T-helper 9 cell (primary cell): ENCODE data around the gene XRCC3.
"Not testable (repeated sequence)": the region's sequence is repeated elsewhere in the genome, so short reads cannot be mapped to it uniquely, and the experiment has no call there.

Source experiments
- DNase-seq: peaks from one replicate; pipeline ENCODE4 v3.0.0-alpha.2; 2020

The XRCC3 gene

DNA sequence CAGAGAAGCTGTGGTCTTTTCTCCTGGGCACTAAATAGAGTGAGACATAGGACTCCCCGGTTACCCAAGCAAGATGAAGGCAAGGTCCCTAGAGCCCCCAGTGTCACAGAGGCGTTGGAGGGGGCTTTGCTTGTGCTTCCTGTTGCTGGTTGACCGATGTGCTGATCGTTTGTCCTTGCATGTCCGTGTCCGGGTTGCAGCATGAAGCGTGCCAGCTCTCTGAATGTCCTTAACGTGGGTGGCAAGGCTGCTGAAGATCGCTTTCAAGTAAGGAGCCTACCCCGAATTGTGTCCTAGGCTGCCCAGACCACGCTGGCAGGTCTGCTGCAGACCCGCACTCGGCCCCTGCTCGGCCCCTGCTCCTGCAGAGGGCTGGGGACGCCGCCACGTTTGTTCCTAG is 23.1 kb downstream of the XRCC3 start:
- no peak for DNase-seq

DNA sequence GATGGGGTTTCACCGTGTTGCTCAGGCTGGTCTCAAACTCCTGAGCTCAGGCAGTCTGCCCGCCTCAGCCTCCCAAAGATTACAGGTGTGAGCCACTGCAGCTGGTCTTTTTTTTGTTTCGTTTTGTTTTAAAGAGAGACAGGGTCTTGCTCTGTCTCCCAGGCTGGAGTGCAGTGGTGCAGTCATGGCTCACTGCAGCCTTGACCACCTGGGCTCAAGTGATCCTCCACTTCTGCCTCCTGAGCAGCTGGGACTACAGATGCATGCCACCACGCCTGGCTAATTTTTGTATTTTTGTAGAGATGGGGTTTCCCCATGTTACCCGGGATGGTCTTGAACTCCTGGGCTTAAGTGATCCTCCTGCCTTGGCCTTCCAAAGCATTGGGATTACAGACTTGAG is 23.6 kb downstream of the XRCC3 start:
- DNase-seq: not testable (repeated sequence)

DNA sequence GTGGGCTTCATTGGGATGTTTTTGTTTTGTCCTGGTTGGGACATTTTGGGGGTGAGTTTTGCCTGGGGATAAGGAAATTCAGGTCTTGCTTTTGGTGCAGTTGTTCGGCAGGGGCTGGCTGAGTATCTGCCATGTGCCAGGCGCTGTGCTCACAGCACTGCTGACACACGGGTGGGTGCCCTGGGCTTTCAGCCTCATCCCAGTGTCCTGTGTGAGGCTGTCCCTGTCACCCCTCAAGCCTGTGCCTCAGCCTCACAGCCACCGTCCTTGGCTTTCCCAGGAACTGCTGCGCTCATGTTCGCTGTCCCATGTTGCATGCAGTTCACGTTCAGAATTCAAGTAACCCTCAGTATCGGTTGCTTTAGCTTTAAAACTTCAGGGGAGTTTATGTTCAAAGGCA is 24.9 kb downstream of the XRCC3 start:
- DNase-seq: no peak

DNA sequence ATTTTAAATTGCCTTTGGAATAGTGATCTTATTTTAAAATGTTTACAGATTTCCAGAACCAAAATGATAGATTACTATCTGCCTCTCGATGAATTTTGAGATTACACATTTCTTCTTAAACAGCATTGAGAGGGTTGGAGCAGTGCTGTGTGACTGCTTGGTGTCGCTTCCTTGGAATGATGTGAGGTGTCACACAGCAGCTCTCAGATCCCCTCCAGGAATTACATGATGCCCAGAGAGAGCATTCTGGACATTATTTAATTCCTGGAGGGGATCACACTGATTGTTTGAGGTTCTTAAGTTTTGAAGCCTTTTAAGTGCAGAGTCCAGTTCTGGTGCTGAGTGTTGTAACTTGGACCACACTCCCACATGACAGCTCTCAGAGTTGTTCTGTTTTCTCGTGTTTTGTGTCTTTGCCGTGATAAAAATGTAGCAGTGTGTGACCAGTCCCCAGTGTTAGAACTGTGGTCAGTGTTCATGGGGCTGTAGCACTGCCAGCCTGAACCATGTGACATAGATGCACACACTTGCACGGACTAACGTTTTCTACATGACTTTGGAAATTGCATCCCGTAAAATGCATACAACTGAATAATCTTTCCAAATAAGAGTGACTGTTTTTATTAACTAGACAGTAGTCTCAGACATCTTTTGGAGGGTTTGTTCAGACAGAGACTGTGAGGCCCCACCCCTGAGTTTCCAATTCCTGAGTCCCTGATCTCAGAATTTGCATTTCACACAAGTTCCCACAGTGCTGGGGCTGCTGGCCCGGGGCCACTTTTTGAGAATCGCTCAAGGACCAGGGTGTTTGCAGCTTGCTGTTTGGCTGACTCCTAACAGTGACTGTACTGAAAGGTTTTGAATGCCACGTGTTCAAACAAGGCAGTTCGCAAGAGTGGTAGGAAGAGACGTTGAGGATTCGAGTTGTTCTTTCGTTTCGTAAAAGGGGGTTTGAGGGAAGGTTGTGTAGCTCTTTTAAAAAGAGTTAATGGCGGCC is 26.0 kb downstream of the XRCC3 start:
- DNase-seq: no peak

- no peak for DNase-seq
Observed at GRCh38 chr14:103688441-103688840, 26.8 kb downstream of the XRCC3 start.

- DNase-seq: no peak
Observed at GRCh38 chr14:103687712-103688111, 27.5 kb downstream of the XRCC3 start.

DNA sequence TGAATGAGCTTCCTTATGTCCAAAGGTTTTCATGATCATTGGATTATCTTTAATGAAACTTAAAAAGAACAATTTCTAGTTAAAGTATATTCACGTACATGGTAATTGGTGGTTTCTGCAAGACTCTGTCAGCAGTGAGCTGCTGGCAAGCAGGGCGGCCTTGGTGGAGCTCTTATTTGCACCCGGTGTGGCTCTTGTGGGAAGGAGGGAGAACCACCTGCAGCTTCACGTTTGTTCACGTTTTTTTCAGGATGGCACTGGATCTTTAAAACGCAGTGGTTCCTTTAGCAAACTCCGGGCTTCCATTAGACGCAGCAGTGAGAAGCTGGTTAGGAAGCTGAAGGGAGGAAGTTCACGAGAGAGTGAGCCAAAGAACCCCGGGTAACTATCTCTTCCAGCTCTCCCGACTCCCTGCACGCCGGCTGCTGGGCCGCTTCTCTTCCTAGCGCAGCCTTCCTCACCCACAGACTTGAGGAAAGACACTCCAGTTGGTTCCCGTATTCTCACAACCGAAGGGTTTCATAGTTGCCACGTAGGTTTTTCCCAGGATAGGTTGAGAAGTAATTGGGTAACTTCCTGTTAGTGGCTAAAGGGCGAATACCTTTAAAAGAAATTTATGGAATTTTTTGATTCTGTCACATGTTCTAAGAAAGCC is 28.3 kb downstream of the XRCC3 start:
- no peak for DNase-seq

DNA sequence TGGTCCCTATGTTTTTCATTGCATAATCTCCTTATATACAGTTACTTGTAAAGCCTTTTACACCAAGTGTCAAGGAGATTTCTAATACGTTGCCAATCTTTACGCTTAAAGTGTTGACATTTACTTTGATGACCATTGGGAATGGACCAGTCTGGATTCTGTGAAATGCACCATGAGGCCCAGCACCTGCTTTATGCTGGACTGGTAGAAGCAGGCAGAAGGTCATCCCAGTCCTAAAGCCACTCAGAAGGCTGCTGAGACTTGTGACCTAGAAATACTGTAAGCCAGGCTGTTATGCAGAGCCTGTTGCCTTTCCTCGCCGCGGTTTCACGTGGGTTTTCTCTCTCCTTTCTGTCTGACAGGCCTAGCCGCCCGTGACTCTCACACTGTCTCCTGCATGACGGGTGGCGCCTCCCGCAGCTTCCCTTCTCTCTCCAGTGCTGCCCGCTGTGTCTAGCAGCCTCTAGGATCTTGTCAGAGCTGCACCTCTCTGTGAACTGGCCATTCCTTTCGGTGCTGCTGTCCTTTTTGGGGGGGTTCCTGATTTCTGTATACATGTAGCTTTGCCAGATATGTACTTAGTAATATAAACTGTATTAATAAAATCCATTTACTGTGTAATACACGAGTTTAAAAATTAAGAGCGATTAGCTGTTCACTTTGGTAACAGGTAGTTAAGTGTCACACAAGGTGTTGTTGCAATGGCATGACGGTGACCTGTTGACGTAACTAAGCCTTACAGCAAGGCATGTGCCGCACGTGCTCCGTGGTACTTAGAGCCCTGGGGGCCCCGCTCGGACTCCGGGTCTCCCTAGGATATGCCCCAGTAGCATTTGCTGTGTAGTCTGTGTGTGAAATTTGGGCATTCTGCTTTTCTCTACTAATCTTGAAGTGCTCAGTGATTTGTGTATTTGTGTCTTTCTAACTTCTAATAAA is 29.7 kb downstream of the XRCC3 start:
- DNase-seq: no peak

- no peak for DNase-seq
Observed at GRCh38 chr14:103684871-103685270, 30.4 kb downstream of the XRCC3 start.

DNA sequence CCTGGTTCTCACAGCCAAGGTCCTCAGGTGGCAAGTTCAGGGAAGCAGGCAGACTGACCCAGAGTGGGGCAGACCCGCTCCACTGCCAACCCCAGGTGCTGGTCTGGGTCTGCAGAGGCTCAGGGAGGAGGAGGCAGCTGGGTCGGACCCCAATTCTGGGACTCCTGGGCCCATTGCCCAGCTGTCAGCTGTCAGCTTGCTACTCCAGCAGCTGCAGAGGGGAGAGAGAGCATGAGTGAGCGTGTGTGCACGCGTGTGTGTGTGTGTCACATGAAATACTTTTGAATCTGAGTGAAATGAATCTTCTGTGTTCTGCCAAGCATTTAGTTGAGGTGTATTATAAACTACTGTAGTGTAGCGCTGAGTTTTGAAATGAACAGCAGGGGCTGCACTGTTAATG is 30.8 kb downstream of the XRCC3 start:
- DNase-seq: no peak

GRCh38 chr14:103683139-103683538 is 32.1 kb downstream of the XRCC3 start:
- DNase-seq: no peak

GRCh38 chr14:103680491-103681231 is 34.6 kb downstream of the XRCC3 start:
- no peak for DNase-seq

- DNase-seq: no peak
Observed at GRCh38 chr14:103679351-103679750, 35.9 kb downstream of the XRCC3 start.

- no peak for DNase-seq
Observed at GRCh38 chr14:103676881-103677675, 38.2 kb downstream of the XRCC3 start.

DNA sequence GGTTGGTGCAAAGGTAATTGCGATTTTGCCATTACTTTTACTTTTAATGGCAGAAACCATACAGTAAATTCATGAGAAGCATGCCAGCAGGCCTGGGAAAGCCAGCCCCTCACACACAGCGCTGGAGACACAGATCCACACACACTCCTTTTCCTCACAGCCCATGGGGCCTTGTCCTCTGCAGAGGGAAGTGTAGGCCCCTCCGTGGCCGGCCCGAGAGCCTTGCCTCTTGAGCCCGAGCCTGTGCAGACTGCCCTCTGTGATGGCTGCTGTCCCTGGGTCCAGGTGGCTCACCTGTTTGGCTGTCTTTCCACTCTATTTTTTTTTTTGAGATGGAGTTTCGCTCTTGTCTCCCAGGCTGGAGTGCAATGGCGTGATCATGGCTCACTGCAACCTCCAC is 39.3 kb downstream of the XRCC3 start:
- DNase-seq: no peak

- DNase-seq: no peak
Observed at GRCh38 chr14:103671911-103672310, 43.3 kb downstream of the XRCC3 start.

- no peak for DNase-seq
Observed at GRCh38 chr14:103669370-103669769, 45.9 kb downstream of the XRCC3 start.

DNA sequence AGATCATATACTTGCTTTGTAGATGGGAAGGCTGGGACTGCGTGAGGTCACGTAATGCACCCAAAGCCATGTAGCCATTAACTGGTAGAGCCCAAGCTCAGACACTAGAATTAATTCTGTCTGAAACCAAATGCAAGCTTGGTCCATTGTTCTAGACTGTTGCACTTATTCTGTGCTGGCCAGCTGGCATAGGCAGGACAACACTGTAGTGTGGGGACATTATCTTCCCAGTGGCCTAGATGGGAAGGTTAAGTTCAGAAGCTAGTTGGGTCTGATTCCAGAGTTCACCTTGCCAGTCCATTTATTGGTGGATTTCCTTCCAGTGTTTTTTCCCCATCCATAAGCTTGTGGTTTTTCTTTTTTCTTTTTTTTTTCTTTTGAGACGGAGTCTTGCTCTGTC is 47.1 kb downstream of the XRCC3 start:
- DNase-seq: no peak

DNA sequence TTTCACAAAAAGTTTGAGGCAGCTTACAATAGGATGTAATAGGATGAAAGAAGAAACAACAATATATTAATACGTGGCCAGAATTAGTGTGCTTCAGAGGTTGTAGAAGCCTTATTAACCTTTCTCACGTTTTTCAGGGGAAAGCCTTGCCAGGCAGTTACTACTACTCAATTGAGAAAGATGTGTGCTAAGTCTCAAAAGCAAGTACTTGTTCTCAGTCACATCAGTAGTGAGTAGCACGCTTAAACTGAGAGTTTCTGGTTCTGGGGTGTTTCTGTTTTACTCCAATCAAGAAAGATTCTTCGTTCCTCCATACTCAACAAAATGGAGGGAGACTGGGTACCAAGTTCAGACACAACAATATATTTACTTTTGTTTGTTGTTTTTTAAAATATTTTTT is 47.6 kb downstream of the XRCC3 start:
- DNase-seq: no peak

DNA sequence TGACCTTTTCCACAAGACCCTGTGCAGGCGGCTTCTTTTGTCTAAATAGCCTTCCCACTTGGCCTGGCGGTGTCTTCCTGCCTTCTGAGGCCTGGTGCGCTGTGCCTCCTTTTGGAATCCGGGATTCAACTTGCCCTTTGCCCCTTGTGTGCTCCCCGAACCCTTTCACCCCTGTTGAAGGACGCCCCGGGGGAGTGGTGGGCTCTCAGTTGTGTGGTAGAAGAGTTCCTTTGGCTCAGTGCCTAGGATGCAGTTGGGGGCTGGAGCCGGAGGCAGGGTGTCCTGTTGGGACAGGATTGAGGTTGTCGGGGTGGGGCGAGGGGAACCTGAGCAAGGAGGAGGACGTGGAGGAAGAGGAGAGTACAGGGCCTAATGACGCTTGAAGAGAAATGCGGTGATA is 51.7 kb downstream of the XRCC3 start:
- no peak for DNase-seq

GRCh38 chr14:103662591-103662990 is 52.7 kb downstream of the XRCC3 start:
- DNase-seq: no peak
